Urinary bladder (tissue), 4 donors: ENCODE results near the gene GALR2. TPM values are rescaled to one million over a fixed set of nuclear protein-coding genes. Genes with fewer than 3 reads are reported as not detected.

Source experiments
- DNase-seq: peaks from one replicate; pipeline ENCODE4 v3.0.0-alpha.2; 2015; ENCODE audit errors: extremely low spot score
- H3K27ac ChIP-seq: one replicate; pipeline ENCODE4 v1.5.1; 2013; ENCODE audit warnings: low read depth, mild to moderate bottlenecking, moderate library complexity
- H3K36me3 ChIP-seq: one replicate; pipeline ENCODE4 v1.6.1; 2013; ENCODE audit warnings: mild to moderate bottlenecking, moderate library complexity; ENCODE audit not compliant: insufficient read depth
- H3K4me1 ChIP-seq: one replicate; pipeline ENCODE4 v1.6.1; 2013; ENCODE audit warnings: mild to moderate bottlenecking, moderate library complexity; ENCODE audit not compliant: insufficient read depth
- H3K4me3 ChIP-seq: one replicate; pipeline ENCODE4 v1.5.1; 2013; ENCODE audit warnings: low read depth, low read length
- WGBS: extraction: QIAGEN DNeasy Blood & Tissue Kit; methylation state at CpG from one replicate; pipeline ENCODE4 v1.1.7; 2013; 5-methylcytosine and 5-hydroxymethylcytosine counted together
- polyA plus RNA-seq: library from polyadenylated mRNA; stranded (reverse); fragments of 200-250 nt; gene quantifications from one replicate; pipeline ENCODE4 v1.2.3, GENCODE V29; 2013
- total RNA-seq: library from RNA; depleted of rRNA; stranded (reverse); fragments of >200 nt; gene quantifications from one replicate; pipeline ENCODE4 v1.2.3, GENCODE V29; 2014
- donor health status: healthy with polysubstance abuse.
- donor health status: healthy.

Gene GALR2
- total and polyA plus RNA-seq, 2 donors = 0.09 TPM; not detected in 1

DNA sequence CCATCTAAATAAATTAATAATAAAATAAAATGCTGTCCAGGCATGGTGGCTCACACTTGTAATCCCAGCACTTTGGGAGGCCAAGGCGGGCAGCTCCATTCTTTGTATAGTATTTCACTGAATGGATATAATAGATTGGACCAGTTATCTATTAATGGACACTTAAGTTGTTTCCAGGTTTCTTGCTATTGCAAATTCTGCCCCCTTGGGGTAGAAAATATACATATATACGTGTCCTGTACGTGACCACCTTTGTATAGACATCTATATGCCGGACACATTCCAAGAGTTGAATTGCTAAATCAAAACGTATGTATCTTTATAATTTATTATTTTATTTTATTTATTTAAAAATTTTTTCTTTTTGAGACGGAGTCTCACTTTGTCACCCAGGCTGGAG, 32.9 kb downstream of the GALR2 start:
- Histone ChIP-seq H3K4me1 (no peaks in the 10 kb centered on the region), H3K4me3 (no peak overlapping the region), H3K27ac (no peak overlapping the region), H3K36me3 (no peaks in the 10 kb centered on the region)
- DNase-seq = no peak
- WGBS = 87% methylated on average over 6 of the region's 6 CpGs

DNA sequence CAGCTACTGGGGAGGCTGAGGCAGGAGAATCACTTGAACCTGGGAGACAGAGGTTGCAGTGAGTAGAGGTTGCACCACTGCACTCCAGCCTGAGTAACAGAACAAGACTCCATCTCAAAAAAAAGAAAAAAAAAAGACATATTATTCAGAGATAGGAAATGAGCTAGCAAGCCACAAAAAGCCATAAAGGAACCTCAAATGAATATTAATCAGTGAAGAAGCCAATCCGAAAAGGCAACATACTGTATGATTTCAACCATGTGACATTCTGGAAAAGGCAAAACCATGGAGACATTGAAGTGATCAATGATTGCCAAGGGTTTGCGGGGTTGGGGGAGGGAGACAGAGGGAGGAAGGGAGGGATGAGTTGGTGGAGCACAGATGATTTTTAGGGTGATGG, 37.4 kb downstream of the GALR2 start:
- H3K4me1 ChIP-seq = no peaks in the 10 kb centered on the region
- H3K4me3 ChIP-seq = no peak overlapping the region
- 88% methylated on average over 2 of the region's 2 CpGs for WGBS
- no peak for DNase-seq
- no peak overlapping the region for H3K27ac ChIP-seq
- H3K36me3 ChIP-seq = no peaks in the 10 kb centered on the region

DNA sequence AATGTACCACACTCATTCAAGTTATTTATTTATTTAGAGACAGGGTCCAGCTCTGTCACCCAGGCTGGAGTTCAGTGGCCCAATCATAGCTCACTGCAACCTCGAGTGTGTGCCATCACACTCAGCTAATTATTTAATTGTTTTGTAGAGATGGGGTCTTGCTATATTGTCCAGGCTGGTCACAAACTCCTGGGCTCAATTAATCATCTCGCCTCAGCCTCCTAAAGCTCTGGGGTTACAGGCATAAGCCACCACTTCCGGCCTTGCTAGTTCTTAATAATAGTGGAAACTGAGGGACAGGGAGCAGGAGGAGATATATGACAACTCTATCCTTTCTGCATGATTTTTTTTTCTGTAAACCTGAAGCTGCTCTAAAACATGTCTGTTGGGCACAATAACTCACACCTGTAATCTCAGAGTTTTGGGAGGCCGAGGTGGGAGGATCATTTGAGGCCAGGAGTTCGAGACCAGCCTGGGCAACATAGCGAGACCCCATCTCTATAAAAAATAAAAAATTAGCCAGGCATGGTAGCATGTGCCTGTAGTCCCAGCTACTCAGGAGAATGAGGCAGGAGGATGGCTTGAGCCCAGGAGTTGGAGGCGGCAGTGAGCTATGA, 40.7 kb downstream of the GALR2 start:
- no peaks in the 10 kb centered on the region for H3K4me1 ChIP-seq
- DNase-seq = no peak
- no peak overlapping the region for H3K27ac ChIP-seq
- H3K36me3 ChIP-seq = no peaks in the 10 kb centered on the region
- 89% methylated on average over 7 of the region's 7 CpGs for WGBS
- no peak overlapping the region for H3K4me3 ChIP-seq

DNA sequence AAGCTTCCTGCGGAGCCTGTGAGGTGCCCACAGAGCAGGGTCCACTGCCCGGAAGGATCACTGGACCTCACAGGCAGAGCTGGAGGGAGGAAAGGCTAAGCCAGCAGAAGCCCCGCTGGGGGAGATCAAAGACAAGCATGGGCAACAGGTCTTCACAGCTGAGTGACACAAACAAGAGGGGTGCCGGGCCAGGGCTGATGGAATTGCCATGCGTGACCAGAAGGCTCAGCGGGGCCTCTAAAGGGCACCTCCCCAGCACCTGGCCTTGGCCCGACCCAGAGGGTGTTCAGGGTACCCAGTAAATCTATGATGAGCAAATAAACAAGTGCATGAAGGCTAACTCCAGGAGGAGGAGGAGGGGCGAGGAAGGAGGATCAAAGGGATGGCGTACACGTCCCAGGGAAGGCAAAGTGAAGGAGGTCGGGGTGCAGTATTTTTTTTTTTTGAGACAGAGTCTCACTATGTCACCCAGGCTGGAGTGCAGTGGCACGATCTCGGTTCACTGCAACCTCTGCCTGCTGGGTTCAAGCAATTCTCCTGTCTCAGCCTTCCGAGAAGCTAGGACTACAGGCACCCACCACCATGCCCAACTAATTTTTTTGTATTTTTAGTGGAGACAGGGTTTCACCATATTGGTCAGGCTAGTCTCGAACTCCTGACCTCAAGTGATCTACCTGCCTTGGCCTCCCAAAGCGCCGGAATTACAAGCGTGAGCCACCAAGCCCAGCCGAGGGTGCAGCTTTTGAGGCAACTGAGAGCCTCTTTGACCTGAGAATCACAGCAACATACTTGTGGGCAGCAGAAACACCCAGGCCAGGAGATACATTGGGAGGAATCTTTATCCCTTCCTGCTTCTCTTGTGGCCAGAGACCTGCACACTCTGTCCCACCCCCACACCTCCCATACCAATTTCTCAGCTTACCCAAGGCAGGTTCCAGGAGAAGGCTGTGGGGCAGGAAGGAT, 45.1 kb downstream of the GALR2 start:
- Histone ChIP-seq H3K36me3 (no peaks in the 10 kb centered on the region), H3K4me1 (peaks cover 3% of the 10 kb centered on the region), H3K4me3 (no peak overlapping the region), H3K27ac (no peak overlapping the region)
- no peak for DNase-seq
- WGBS = 80% methylated on average over 19 of the region's 19 CpGs

DNA sequence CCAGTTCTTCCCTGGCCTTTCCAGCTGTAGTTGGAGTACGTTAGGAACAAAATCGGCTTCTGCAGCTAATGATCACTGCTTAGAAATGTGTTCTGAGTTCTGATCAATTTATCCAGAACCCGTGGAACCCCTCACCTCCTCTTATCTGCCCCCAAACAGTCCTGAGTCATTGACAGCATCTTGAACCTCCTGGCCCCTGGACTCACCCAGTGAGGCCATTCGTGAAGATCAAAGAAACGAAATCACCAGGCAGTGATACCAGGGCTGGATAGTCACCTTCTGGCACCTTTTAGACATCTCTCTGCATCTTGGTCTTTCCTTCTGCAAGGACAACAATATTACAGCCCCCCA, 46.1 kb downstream of the GALR2 start:
- Histone ChIP-seq H3K27ac (no peak overlapping the region), H3K36me3 (no peaks in the 10 kb centered on the region), H3K4me1 (peaks cover 3% of the 10 kb centered on the region), H3K4me3 (no peak overlapping the region)
- 95% methylated on average over 5 of the region's 5 CpGs for WGBS
- no peak for DNase-seq

DNA sequence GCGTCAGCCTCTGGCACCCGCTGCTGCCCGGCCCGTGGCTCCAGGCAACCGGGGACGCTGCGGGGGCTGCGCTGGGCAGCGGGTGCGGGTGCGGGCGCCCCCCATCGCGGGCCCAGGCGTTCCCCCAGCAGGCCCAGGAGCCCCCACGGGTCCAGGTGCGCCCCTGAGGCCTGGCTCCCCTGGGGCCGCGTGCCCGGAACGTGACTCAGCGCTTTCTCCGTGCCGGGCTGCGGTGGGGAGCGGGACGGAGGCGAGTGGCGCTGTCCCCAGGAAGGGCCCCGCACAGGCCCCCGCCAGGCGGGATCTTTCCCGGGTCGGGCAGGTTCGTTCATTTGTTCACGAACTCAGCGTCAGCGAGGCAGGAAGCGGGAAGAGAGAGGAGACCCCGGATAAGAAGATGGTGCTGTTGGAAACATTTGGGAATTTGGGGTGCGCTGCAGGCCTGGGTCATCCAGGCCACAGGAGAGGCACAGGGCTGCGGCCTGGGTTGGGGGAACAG, 47.4 kb downstream of the GALR2 start:
- DNase-seq = no peak
- H3K4me3 ChIP-seq = peak overlapping the region; percentile 30
- peaks cover 3% of the 10 kb centered on the region for H3K4me1 ChIP-seq
- H3K36me3 ChIP-seq = no peaks in the 10 kb centered on the region
- 29% methylated on average over 42 of the region's 42 CpGs for WGBS
- no peak overlapping the region for H3K27ac ChIP-seq

DNA sequence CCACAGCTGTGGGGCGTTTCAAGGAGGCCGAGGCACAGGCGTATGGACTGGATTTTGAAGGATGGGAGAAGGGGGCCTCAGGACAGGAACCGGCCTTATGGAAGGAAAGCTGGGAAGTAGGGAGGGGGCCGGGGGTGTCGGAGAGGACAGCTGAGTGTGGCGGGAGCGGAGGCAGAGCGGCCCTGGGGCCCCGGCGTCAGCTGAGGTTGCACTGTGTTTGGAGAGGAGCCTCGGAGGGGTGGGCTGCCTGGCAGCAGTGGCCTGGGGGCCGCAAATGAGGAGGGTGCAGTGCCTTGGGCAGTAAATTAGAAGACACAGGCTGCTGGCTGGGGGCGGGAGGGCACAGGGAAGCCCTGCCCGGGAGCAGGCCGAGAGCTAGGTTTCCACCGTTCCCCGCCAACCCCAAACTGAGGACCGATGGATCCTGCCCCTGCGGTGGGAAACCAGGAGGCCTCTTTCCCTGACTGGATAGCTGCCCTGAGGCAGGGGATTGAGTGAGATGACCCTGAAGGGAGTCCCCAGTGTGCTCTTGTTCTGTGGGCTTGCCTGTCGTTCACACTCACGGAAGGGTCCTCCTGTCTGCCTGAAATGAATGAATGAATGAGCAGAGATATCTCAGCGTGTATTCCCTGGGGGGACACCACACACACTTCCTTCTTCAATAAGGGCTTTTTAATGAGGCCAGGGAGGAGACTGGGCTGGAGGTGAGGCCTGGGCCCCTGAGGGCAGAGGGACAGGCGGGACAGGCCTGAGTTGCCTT, 48.0 kb downstream of the GALR2 start:
- Histone ChIP-seq H3K36me3 (no peaks in the 10 kb centered on the region), H3K27ac (no peak overlapping the region), H3K4me3 (no peak overlapping the region), H3K4me1 (peaks cover 3% of the 10 kb centered on the region)
- DNase-seq = no peak
- 89% methylated on average over 24 of the region's 24 CpGs for WGBS

DNA sequence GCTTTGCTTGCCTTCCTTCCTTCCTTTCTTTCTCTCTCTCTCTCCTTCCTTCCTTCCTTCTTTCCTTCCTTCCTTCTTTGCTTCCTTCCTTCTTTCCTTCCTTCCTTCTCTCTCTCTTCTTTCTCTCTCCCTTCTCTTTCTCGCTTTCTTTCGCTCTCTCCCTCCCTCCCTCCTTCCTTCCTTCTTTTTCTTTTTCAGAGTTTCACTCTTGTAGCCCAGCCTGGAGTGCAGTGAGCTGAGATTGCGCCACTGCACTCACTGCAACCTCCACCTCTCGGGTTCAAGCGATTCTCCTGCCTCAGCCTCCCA, 48.6 kb downstream of the GALR2 start:
- 84% methylated on average over 5 of the region's 5 CpGs for WGBS
- no peak overlapping the region for H3K27ac ChIP-seq
- no peaks in the 10 kb centered on the region for H3K36me3 ChIP-seq

DNA sequence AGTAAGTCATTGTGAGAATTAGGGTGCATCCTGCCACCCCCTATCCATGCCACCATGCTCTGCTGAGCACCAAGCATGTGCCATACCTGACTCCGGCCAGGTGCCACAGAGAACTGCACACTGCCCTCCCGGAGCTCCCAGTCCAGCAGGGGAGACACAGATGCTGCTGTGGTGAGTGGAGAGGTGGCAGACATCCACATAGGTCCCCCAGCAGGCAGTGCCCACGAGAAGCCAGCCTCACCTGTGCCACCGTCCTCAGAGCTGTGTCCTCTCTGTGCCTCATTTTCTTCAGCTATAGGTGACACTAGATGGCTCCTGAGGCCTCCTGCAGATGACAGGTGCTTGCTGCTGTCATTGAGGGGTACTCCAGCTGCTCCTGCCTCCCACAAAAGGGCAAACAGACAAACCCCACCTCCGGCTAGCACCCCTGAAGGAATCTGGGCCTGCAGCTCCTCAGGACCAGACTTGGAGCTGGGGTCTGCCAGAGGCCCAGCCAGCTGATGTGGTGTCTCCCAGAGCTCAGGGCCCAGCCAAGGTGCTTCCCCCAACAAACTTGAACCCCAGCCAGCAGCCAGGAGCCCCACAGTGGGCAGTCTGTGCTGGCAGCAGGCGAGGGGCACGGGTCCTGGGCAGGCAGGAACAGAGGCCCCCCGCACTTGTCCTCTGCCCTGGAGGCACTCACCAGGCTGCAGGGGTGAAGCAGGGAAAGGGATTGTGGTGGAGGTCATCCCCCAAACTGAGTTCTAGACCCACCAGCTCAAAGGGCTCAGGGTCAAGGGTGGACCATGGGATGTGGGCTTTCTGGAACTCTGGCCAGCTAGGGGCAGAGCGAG, 49.4 kb downstream of the GALR2 start:
- Histone ChIP-seq H3K36me3 (no peaks in the 10 kb centered on the region), H3K4me1 (peaks cover 3% of the 10 kb centered on the region), H3K4me3 (no peak overlapping the region), H3K27ac (no peak overlapping the region)
- DNase-seq = no peak
- 80% methylated on average over 9 of the region's 9 CpGs for WGBS

More for the DNA sequence above, 48.6 kb downstream of the GALR2 start:
- Histone ChIP-seq H3K4me3 (no peak overlapping the region), H3K4me1 (peaks cover 3% of the 10 kb centered on the region)
- DNase-seq = no peak

DNA sequence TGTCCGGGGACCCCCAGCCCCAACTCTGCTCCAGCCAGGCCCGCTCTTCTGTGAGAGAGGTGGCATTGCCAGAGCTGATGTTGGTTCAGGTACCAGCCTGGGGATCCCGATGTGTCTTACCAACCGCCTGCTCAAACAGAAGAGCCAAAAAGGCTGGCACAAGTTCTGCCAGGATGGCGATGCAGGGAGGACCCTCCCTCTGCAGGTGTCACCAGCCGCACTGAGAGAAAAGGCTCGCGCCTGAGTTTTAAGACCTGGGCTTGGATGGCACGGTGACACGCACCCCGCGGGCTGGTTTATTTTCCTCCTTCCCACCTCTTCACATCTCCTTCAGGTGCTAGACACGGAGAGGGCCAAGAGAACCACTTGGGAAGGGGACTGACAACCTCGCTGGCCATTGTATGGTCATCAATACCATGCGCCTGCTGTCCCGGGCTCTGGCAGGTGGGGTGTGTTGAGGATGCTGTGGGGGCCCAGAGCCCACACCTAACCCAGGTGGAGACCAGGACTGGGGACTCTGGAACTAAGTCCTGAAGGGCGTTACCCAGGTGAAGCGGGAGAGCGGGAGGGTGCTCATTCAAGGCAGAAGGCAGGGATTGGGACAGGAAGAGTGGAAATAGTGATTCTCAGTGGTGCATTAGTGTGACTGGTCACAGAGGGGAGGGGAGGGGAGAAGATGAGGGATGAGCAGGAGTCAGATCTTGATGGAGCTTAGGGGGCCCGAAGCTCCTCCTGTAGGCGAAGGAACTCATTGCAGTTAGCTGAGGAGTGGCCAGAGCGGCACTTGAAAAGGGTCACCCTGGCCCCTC, 50.2 kb downstream of the GALR2 start:
- no peak overlapping the region for H3K4me3 ChIP-seq
- no peaks in the 10 kb centered on the region for H3K36me3 ChIP-seq
- DNase-seq = no peak
- no peak overlapping the region for H3K27ac ChIP-seq
- H3K4me1 ChIP-seq = peaks cover 3% of the 10 kb centered on the region
- WGBS = 89% methylated on average over 22 of the region's 22 CpGs

DNA sequence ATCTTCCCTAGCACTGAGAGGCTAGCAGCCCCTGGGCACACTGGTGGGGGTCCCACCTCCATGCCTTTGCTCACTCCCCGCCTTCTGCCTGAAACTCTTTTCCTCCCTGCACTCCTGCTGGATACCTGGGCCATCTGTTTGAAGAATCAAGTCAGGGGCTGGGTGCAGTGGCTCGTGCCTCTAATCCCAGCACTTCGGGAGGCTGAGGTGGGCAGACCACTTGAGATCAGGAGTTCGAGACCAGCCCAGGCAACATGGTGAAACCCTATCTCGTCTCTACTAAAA, 50.8 kb downstream of the GALR2 start:
- H3K4me1 ChIP-seq = peaks cover 3% of the 10 kb centered on the region
- 89% methylated on average over 5 of the region's 5 CpGs for WGBS
- no peak for DNase-seq
- no peak overlapping the region for H3K27ac ChIP-seq
- no peaks in the 10 kb centered on the region for H3K36me3 ChIP-seq
- no peak overlapping the region for H3K4me3 ChIP-seq

DNA sequence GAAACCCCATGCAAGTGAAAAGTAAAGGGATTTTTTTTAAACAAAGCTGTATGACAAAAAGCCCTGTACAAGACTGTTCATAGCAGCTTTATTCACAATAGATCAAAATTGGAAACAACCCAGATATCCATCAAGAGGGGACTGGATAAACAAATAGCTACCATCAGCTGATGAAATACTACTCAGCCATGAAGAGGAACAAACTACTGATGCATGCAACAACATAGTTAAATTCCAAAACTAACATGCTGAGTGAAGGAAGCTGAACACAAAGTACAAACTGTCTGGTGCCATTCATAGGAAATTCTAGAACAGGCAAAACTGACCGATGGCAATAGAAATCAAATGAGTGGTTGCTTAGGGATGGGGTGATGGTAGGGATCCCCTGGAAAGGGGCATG, 51.3 kb downstream of the GALR2 start:
- Histone ChIP-seq H3K4me3 (no peak overlapping the region), H3K4me1 (peaks cover 3% of the 10 kb centered on the region), H3K36me3 (no peaks in the 10 kb centered on the region), H3K27ac (no peak overlapping the region)
- DNase-seq = no peak
- 97% methylated on average over 1 of the region's 1 CpG for WGBS
